BLaER1 treated with 17β-estradiol and CSF1 and Interleukin-3, amounts not matched to agents 10 nM and 100 nM (cell line): ENCODE results near the gene MLH1.
A peak's percentile ranks its signal among the peaks of the same experiment; 100 is the strongest.
"Not testable (repeated sequence)": the region's sequence is repeated elsewhere in the genome, so short reads cannot be mapped to it uniquely, and the experiment has no call there.

Source experiments
- H3K27ac ChIP-seq, 11 experiments: shearing (Covaris generic); formaldehyde crosslinking; 2 replicates each; pipeline ENCODE4 v1.8.1; 2022
- H3K27me3 ChIP-seq, 11 experiments: shearing (Covaris generic); formaldehyde crosslinking; 2 replicates each; pipeline ENCODE4 v1.8.1; 2022
- H3K36me3 ChIP-seq, 11 experiments: shearing (Covaris generic); formaldehyde crosslinking; 2 replicates each; pipeline ENCODE4 v1.8.1; 2022
- H3K4me1 ChIP-seq, 10 experiments: shearing (Covaris generic); formaldehyde crosslinking; 2 replicates each; pipeline ENCODE4 v1.8.1; 2022
- H3K4me2 ChIP-seq, 11 experiments: shearing (Covaris generic); formaldehyde crosslinking; 2 replicates each; pipeline ENCODE4 v1.8.1; 2022
- H3K4me3 ChIP-seq, 10 experiments: shearing (Covaris generic); formaldehyde crosslinking; 2 replicates each; pipeline ENCODE4 v1.8.1; 2022
- H3K9ac ChIP-seq, 11 experiments: shearing (Covaris generic); formaldehyde crosslinking; 2 replicates each; pipeline ENCODE4 v1.8.1; 2022
- H3K9me3 ChIP-seq, 11 experiments: shearing (Covaris generic); formaldehyde crosslinking; replicated peaks in 1 of 11; 2 replicates each; pipeline ENCODE4 v1.8.1; 2022
- H4K20me1 ChIP-seq, 11 experiments: shearing (Covaris generic); formaldehyde crosslinking; 2 replicates each; pipeline ENCODE4 v1.8.1; 2022
- Cebpa-rat ChIP-seq, 11 experiments: shearing (Covaris generic); IDR thresholded peaks; 2 replicates each; pipeline ENCODE4 v1.8.1; 2022

The MLH1 gene

DNA sequence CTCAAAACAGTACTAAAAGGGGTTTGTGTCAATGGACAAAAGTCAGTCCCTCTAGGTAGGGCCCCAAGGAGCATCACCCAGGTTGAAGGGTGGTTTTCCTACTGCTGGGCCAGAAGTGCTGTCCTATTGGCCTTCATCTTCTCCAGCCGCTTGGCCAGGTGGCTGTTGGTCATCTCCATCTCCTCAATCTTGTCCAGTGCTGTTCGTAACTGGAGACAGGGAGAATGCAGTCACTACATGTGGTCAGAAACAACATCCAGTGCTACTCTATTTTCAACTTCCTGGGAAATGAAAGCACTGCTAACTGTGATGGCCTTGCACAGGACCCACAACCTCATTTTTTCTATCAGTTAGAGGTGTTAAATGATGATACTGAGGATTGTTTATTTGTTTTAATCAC, 60.4 kb downstream of the MLH1 start:
- peak overlapping the region in 9 of 11 experiments; percentile 38 to 65 (median 52); a peak in 12 of 22 replicates for H3K4me2 ChIP-seq
- no peak overlapping the region for H3K4me3 ChIP-seq
- H3K9ac ChIP-seq, result no peak overlapping the region
- H3K9me3 ChIP-seq, result no peaks in the 10 kb centered on the region
- H3K27me3 ChIP-seq, result no peaks in the 10 kb centered on the region
- peaks cover 0 to 3% (median 0%) of the 10 kb centered on the region in 11 experiments; a peak in 1 of 22 replicates for H4K20me1 ChIP-seq
- H3K27ac ChIP-seq, result peak overlapping the region in 4 of 11 experiments; percentile 3 to 35 (median 18); a peak in 4 of 22 replicates
- H3K4me1 ChIP-seq, result peaks cover 24 to 41% (median 30%) of the 10 kb centered on the region in 10 experiments
- no peak for TF ChIP-seq Cebpa-rat (IDR thresholded peaks at IDR 0.05)
- peaks cover 86 to 100% (median 96%) of the 10 kb centered on the region in 11 experiments for H3K36me3 ChIP-seq

DNA sequence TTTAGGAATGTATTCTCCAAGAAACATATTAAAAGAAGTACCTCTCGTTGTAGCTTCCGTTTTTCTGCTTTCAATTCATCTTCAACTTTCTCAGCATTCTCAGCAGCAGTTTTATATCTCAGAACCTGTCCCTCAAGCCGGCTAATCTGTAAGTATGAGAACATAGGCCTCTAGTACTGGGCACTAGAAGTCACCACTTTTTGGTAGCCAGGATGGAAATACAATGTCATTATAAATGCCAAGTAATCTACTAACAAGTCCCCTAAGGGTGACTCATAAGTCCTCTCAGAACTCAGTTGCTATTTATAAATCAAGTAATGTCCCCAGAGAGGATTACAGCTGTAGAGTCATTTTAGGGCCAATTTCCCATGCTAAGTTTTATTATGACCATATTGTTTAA, 61.1 kb downstream of the MLH1 start:
- peak overlapping the region in 5 of 11 experiments; percentile 3 to 43 (median 19); a peak in 5 of 22 replicates for H3K27ac ChIP-seq

GRCh38 chr3:37055077-37055476, 61.8 kb downstream of the MLH1 start:
- not testable (repeated sequence) for H3K9me3 ChIP-seq, H3K4me3 ChIP-seq, H3K27me3 ChIP-seq, H3K9ac ChIP-seq, H4K20me1 ChIP-seq
- Histone ChIP-seq H3K4me1 (peaks cover 16 to 36% (median 23%) of the 10 kb centered on the region in 10 experiments), H3K4me2 (peak overlapping the region; percentile 26 to 65 (median 46); a peak in 21 of 22 replicates), H3K36me3 (peaks cover 83 to 100% (median 95%) of the 10 kb centered on the region in 11 experiments), H3K27ac (peak overlapping the region in 3 of 11 experiments; percentile 17 to 43 (median 19); a peak in 4 of 22 replicates)

More for the DNA sequence above, 61.1 kb downstream of the MLH1 start:
- Histone ChIP-seq H3K4me1 (peaks cover 23 to 40% (median 29%) of the 10 kb centered on the region in 10 experiments), H3K4me3 (no peak overlapping the region), H4K20me1 (peaks cover 0 to 3% (median 0%) of the 10 kb centered on the region in 11 experiments; a peak in 1 of 22 replicates), H3K9ac (no peak overlapping the region), H3K36me3 (peaks cover 85 to 100% (median 95%) of the 10 kb centered on the region in 11 experiments), H3K9me3 (no peaks in the 10 kb centered on the region), H3K4me2 (peak overlapping the region; percentile 26 to 65 (median 46); a peak in 21 of 22 replicates), H3K27me3 (no peaks in the 10 kb centered on the region)
- no peak for TF ChIP-seq Cebpa-rat (IDR thresholded peaks at IDR 0.05)

DNA sequence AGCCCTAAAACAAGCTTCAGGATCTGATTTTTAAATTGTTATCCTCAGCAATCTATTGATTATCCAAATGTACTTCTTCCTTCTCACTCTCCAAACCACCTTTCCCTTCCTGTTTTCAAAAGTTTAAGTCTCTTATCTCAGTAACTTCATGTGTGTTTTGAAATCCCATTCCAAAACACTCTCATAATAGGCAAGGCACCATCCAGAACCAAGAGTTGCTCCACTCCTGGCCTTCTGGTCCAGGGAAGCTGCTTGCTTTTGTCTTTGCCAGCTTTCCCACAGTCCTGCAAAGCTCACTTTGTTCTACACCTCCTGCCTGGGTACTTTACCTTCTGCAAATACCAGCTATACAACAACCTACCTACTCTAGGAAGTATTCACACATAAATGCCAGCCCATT, 63.5 kb downstream of the MLH1 start:
- Histone ChIP-seq H3K27ac (no peak overlapping the region; a peak in 1 of 22 replicates), H3K4me1 (peaks cover 14 to 47% (median 30%) of the 10 kb centered on the region in 10 experiments), H3K9me3 (no peaks in the 10 kb centered on the region), H3K4me2 (no peak overlapping the region), H3K9ac (no peak overlapping the region), H3K27me3 (no peaks in the 10 kb centered on the region), H4K20me1 (peaks cover 0 to 3% (median 0%) of the 10 kb centered on the region in 11 experiments; a peak in 1 of 22 replicates), H3K36me3 (peaks cover 80 to 100% (median 93%) of the 10 kb centered on the region in 11 experiments), H3K4me3 (no peak overlapping the region)
- no peak for TF ChIP-seq Cebpa-rat (IDR thresholded peaks at IDR 0.05)

DNA sequence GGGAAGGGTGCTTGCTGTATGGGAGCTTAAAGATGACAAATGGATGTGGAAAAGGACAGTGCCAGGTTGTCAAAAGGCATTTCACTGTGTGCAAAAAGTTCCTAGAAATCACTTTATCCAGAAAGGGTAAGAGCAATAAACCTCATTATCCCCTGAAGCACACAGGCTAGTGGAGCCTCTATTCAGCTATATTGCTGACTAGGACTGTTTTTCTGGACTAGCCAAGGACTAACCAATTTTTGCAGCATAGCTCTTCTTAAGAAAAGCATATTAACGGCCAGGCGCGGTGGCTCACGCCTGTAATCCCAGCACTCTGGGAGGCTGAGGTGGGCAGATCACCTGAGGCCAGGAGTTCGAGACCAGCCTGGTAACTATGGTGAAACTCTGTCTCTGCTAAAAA, 64.8 kb downstream of the MLH1 start:
- Histone ChIP-seq H4K20me1 (peaks cover 0 to 3% (median 0%) of the 10 kb centered on the region in 11 experiments; a peak in 1 of 22 replicates), H3K4me2 (no peak overlapping the region), H3K27ac (no peak overlapping the region), H3K9me3 (no peaks in the 10 kb centered on the region), H3K4me3 (no peak overlapping the region), H3K4me1 (peaks cover 14 to 47% (median 32%) of the 10 kb centered on the region in 10 experiments), H3K9ac (no peak overlapping the region), H3K27me3 (no peaks in the 10 kb centered on the region), H3K36me3 (peaks cover 75 to 100% (median 91%) of the 10 kb centered on the region in 11 experiments)
- TF ChIP-seq Cebpa-rat (IDR thresholded peaks at IDR 0.05), result no peak

GRCh38 chr3:37064747-37065146, 71.4 kb downstream of the MLH1 start:
- H3K27me3 ChIP-seq, result no peaks in the 10 kb centered on the region
- H3K9ac ChIP-seq, result no peak overlapping the region
- H3K4me1 ChIP-seq, result peaks cover 0 to 26% (median 10%) of the 10 kb centered on the region in 10 experiments; a peak in 16 of 20 replicates
- H3K36me3 ChIP-seq, result peaks cover 35 to 91% (median 65%) of the 10 kb centered on the region in 11 experiments
- H3K4me2 ChIP-seq, result no peak overlapping the region
- TF ChIP-seq Cebpa-rat (IDR thresholded peaks at IDR 0.05), result no peak
- H4K20me1 ChIP-seq, result no peaks in the 10 kb centered on the region
- no peak overlapping the region for H3K4me3 ChIP-seq
- H3K9me3 ChIP-seq, result no peaks in the 10 kb centered on the region
- H3K27ac ChIP-seq, result no peak overlapping the region

GRCh38 chr3:37067577-37067976, 74.3 kb downstream of the MLH1 start:
- no peak overlapping the region for H3K27ac ChIP-seq

DNA sequence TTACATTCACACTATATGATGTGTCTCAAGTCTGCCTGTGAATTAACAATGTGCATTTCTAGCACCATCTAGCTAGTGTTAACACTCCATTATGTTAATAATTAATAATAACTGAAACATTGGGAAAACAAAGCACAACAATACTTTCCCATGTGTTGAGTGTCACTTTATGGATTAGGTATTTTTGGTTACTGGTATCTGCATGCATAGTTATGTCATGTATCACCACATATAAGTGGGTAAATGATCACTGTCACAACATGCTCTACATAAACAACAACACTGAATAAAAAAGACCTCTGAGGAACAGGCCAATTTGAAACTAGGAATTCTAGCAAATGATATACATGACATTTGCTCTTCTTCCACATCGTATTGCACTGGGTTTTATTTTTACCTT, 74.7 kb downstream of the MLH1 start:
- no peak overlapping the region for H3K9ac ChIP-seq
- H3K9me3 ChIP-seq, result no peaks in the 10 kb centered on the region
- peaks cover 6 to 19% (median 9%) of the 10 kb centered on the region in 10 experiments for H3K4me1 ChIP-seq
- no peak overlapping the region for H3K27ac ChIP-seq
- no peaks in the 10 kb centered on the region for H3K27me3 ChIP-seq
- no peaks in the 10 kb centered on the region for H4K20me1 ChIP-seq
- H3K36me3 ChIP-seq, result peaks cover 39 to 87% (median 54%) of the 10 kb centered on the region in 11 experiments
- no peak overlapping the region for H3K4me3 ChIP-seq
- TF ChIP-seq Cebpa-rat (IDR thresholded peaks at IDR 0.05), result no peak
- no peak overlapping the region for H3K4me2 ChIP-seq

More at GRCh38 chr3:37067577-37067976, 74.3 kb downstream of the MLH1 start:
- no peak overlapping the region for H3K4me2 ChIP-seq
- no peak overlapping the region for H3K4me3 ChIP-seq
- H3K9ac ChIP-seq, result no peak overlapping the region
- peaks cover 2 to 16% (median 6%) of the 10 kb centered on the region in 10 experiments; a peak in 19 of 20 replicates for H3K4me1 ChIP-seq
- peaks cover 39 to 90% (median 57%) of the 10 kb centered on the region in 11 experiments for H3K36me3 ChIP-seq
- no peaks in the 10 kb centered on the region for H3K9me3 ChIP-seq
- no peaks in the 10 kb centered on the region for H3K27me3 ChIP-seq
- H4K20me1 ChIP-seq, result no peaks in the 10 kb centered on the region
- no peak for TF ChIP-seq Cebpa-rat (IDR thresholded peaks at IDR 0.05)

DNA sequence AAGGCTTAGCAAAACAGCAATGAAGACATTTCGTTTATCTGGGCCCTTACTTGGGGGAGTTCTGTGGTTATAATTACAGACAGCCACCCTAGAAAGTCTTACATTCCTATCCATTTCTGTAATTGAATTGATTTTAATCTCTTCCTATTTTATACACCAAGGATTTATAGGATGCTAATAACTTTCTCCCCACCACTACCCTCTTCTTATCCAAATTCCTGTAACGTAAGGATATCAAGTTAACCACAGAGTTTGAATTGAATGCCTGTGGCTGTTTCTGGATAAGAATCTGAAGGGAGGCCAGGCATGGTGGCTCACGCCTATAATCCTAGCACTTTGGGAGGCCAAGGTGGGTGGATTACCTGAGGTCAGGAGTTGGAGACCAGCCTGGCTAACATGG, 78.6 kb downstream of the MLH1 start:
- no peaks in the 10 kb centered on the region for H3K27me3 ChIP-seq
- peaks cover 42 to 84% (median 54%) of the 10 kb centered on the region in 11 experiments for H3K36me3 ChIP-seq
- no peaks in the 10 kb centered on the region for H4K20me1 ChIP-seq
- no peak overlapping the region for H3K4me3 ChIP-seq
- no peak overlapping the region for H3K4me2 ChIP-seq
- no peak for TF ChIP-seq Cebpa-rat (IDR thresholded peaks at IDR 0.05)
- no peaks in the 10 kb centered on the region for H3K9me3 ChIP-seq
- H3K4me1 ChIP-seq, result peaks cover 7 to 22% (median 13%) of the 10 kb centered on the region in 10 experiments
- no peak overlapping the region for H3K27ac ChIP-seq
- H3K9ac ChIP-seq, result no peak overlapping the region
